ENCODE measurements around the gene KLHL42. TPM values are rescaled to one million over a fixed set of nuclear protein-coding genes. Genes with fewer than 3 reads are reported as not detected.

Gene KLHL42
- total and polyA plus RNA-seq, 4 donors: 7.5 to 32.5 (median 15.3) TPM

- H3K27me3 ChIP-seq (ENCODE audit: control insufficient read depth in 3 of 3, insufficient read depth in 3 of 3, low read length in 2 of 3): no peaks in the 10 kb centered on the region
- ATAC-seq (ENCODE audit: insufficient read depth, low FRiP score) (no peak), DNase-seq (no peak)
- no peak overlapping the region for H3K4me3 ChIP-seq
- WGBS, 2 donors: 71 to 76% methylated on average over 6 of the region's 6 CpGs
- H3K4me1 ChIP-seq (ENCODE audit: control insufficient read depth in 5 of 5, insufficient read depth in 5 of 5, low read length in 5 of 5): peaks cover 0 to 8% (median under 1%) of the 10 kb centered on the region in 5 donors
- no peaks in the 10 kb centered on the region for H3K36me3 ChIP-seq (ENCODE audit: control insufficient read depth in 4 of 4, insufficient read depth in 4 of 4, low read length in 4 of 4)
- no peak overlapping the region for H3K9ac ChIP-seq (ENCODE audit: insufficient read depth in 1 of 2, low read length in 2 of 2)
- H3K27ac ChIP-seq (ENCODE audit: low read depth in 1 of 2, low read length in 1 of 2): no peak overlapping the region
- H3K9me3 ChIP-seq (ENCODE audit: control insufficient read depth in 4 of 4, insufficient read depth in 3 of 4, low read length in 3 of 4): no peaks in the 10 kb centered on the region
- TF ChIP-seq CTCF (IDR thresholded peaks at IDR 0.05; ENCODE audit: control extremely low read depth, extremely low read depth): no peak
Observed at GRCh38 chr12:27812502-27812901, 32.5 kb downstream of the KLHL42 start.

GRCh38 chr12:27814411-27814810, 34.4 kb downstream of the KLHL42 start:
- Histone ChIP-seq H3K36me3 (ENCODE audit: control insufficient read depth in 4 of 4, insufficient read depth in 4 of 4, low read length in 4 of 4) (no peaks in the 10 kb centered on the region), H3K27ac (ENCODE audit: low read depth in 1 of 2, low read length in 1 of 2) (no peak overlapping the region), H3K4me1 (ENCODE audit: control insufficient read depth in 5 of 5, insufficient read depth in 5 of 5, low read length in 5 of 5) (peaks cover 0 to 15% (median 2%) of the 10 kb centered on the region in 5 donors), H3K27me3 (ENCODE audit: control insufficient read depth in 3 of 3, insufficient read depth in 3 of 3, low read length in 2 of 3) (no peaks in the 10 kb centered on the region), H3K9me3 (ENCODE audit: control insufficient read depth in 4 of 4, insufficient read depth in 3 of 4, low read length in 3 of 4) (no peaks in the 10 kb centered on the region), H3K4me3 (no peak overlapping the region), H3K9ac (ENCODE audit: insufficient read depth in 1 of 2, low read length in 2 of 2) (no peak overlapping the region)
- TF ChIP-seq CTCF (IDR thresholded peaks at IDR 0.05; ENCODE audit: control extremely low read depth, extremely low read depth): no peak
- DNase-seq: no peak
- ATAC-seq (ENCODE audit: insufficient read depth, low FRiP score): no peak
- 57 to 68% methylated on average over 2 of the region's 2 CpGs for WGBS, 2 donors

GRCh38 chr12:27814851-27815591, 35.0 kb downstream of the KLHL42 start:
- DNase-seq: no peak
- H3K36me3 ChIP-seq (ENCODE audit: control insufficient read depth in 4 of 4, insufficient read depth in 4 of 4, low read length in 4 of 4): no peaks in the 10 kb centered on the region
- H3K27me3 ChIP-seq (ENCODE audit: control insufficient read depth in 3 of 3, insufficient read depth in 3 of 3, low read length in 2 of 3): no peaks in the 10 kb centered on the region
- no peak overlapping the region for H3K4me3 ChIP-seq
- no peak overlapping the region for H3K27ac ChIP-seq (ENCODE audit: low read depth in 1 of 2, low read length in 1 of 2)
- no peak for ATAC-seq (ENCODE audit: insufficient read depth, low FRiP score)
- no peak overlapping the region for H3K9ac ChIP-seq (ENCODE audit: insufficient read depth in 1 of 2, low read length in 2 of 2)
- WGBS, 2 donors: 52 to 66% methylated on average over 3 of the region's 3 CpGs
- no peak for TF ChIP-seq CTCF (IDR thresholded peaks at IDR 0.05; ENCODE audit: control extremely low read depth, extremely low read depth)
- peaks cover 0 to 15% (median 2%) of the 10 kb centered on the region in 5 donors for H3K4me1 ChIP-seq (ENCODE audit: control insufficient read depth in 5 of 5, insufficient read depth in 5 of 5, low read length in 5 of 5)
- no peaks in the 10 kb centered on the region for H3K9me3 ChIP-seq (ENCODE audit: control insufficient read depth in 4 of 4, insufficient read depth in 3 of 4, low read length in 3 of 4)

Measured in lung (tissue), 12 donors.